ENCODE data around the gene AP3B1. TPM values are rescaled to one million over a fixed set of nuclear protein-coding genes. Genes with fewer than 3 reads are reported as not detected.

Gene AP3B1
- polyA plus RNA-seq, 3 donors = 20.3 to 39.8 (median 24.9) TPM

DNA sequence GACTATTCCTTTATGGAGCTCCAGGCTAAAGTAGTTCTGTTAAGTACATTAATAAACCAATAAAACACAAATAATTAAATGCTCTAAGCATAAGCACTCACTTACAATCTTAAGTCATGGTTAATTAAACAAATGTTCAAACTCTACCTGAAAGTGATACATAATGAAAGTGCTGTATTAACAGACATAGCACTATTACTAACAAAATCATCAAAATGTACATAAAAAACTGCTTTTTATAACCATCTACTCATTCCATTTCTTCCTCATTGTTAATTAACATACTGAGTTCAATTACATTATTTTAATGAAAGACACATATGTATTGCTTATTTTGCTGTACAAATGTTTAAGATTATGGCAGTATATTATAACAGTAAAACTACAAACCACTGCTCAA lies 107.3 kb downstream of the AP3B1 start:
- Histone ChIP-seq H3K36me3 (replicated peaks in 1 of 2; ENCODE audit: control insufficient read depth in 1 of 2, insufficient read depth in 2 of 2, low read length in 2 of 2) (peaks cover 7 to 28% of the 10 kb centered on the region in 2 donors), H4K20me1 (ENCODE audit: insufficient read depth, low read length) (peaks cover 29% of the 10 kb centered on the region), H2AFZ (ENCODE audit: insufficient read depth, low read depth, low read length, poor library complexity, severe bottlenecking) (no peak overlapping the region), H3K9me3 (replicated peaks in 1 of 2; ENCODE audit: control insufficient read depth in 1 of 2, insufficient read depth in 1 of 2, low read length in 2 of 2) (no peaks in the 10 kb centered on the region), H3K4me3 (replicated peaks in 1 of 3; ENCODE audit: low read depth in 2 of 3, low read length in 3 of 3) (no peak overlapping the region), H3K9ac (ENCODE audit: insufficient read depth, low read length, poor library complexity, severe bottlenecking) (no peak overlapping the region), H3K27me3 (ENCODE audit: control insufficient read depth in 2 of 2, insufficient read depth in 2 of 2, low read length in 2 of 2) (no peaks in the 10 kb centered on the region), H3K27ac (ENCODE audit: low read depth in 1 of 2, low read length in 2 of 2) (no peak overlapping the region), H3K4me2 (replicated peaks; ENCODE audit: extremely low read depth, low read length, poor library complexity, severe bottlenecking) (no peak overlapping the region), H3K79me2 (ENCODE audit: insufficient read depth, low read length) (no peaks in the 10 kb centered on the region), H3K4me1 (ENCODE audit: control insufficient read depth in 1 of 2, insufficient read depth in 2 of 2, low read length in 2 of 2) (no peaks in the 10 kb centered on the region)
- intact Hi-C loops (cut with micrococcal nuclease) = no loop called here
- Mint-ChIP-seq H3K4me1 (no peaks in the 10 kb centered on the region), H3K27me3 (ENCODE audit: low read depth in 3 of 3) (peaks cover 0 to 1% (median 0%) of the 10 kb centered on the region in 3 donors), H3K36me3 (peaks cover 24 to 35% of the 10 kb centered on the region in 2 donors), H3K27ac (no peak overlapping the region), H3K9me3 (peaks cover 0 to 5% (median 2%) of the 10 kb centered on the region in 7 donors), H3K4me3 (no peak overlapping the region)
- TF ChIP-seq, protein P1, sequence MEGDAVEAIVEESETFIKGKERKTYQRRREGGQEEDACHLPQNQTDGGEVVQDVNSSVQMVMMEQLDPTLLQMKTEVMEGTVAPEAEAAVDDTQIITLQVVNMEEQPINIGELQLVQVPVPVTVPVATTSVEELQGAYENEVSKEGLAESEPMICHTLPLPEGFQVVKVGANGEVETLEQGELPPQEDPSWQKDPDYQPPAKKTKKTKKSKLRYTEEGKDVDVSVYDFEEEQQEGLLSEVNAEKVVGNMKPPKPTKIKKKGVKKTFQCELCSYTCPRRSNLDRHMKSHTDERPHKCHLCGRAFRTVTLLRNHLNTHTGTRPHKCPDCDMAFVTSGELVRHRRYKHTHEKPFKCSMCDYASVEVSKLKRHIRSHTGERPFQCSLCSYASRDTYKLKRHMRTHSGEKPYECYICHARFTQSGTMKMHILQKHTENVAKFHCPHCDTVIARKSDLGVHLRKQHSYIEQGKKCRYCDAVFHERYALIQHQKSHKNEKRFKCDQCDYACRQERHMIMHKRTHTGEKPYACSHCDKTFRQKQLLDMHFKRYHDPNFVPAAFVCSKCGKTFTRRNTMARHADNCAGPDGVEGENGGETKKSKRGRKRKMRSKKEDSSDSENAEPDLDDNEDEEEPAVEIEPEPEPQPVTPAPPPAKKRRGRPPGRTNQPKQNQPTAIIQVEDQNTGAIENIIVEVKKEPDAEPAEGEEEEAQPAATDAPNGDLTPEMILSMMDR (IDR thresholded peaks at IDR 0.05) = no peak
- DNase-seq = no peak

DNA sequence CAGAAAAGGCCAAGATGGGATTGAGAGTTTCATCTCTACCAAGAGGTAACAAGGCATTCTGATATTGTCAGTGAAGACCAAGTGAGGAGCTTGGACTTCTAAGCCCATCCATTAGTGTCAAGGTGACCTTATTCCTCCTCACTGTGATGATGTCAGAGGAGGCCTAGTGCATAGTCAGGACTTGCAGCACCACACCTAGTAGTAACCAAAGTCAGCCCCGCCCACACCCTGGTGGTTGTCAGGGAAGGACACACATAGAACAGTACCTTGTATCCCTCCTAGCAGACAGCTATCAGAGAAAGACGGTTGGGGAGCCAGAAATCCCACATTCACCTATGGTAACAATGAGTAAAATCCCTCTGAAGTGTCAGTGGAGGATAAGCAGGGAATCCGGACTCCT lies 111.7 kb downstream of the AP3B1 start:
- peaks cover 38 to 44% of the 10 kb centered on the region in 2 donors for H3K36me3 Mint-ChIP-seq
- no CpG with 5 or more reads among the region's 3 CpGs for WGBS (ENCODE audit: insufficient coverage)
- Histone ChIP-seq H3K4me1 (ENCODE audit: control insufficient read depth in 1 of 2, insufficient read depth in 2 of 2, low read length in 2 of 2) (no peaks in the 10 kb centered on the region), H3K36me3 (replicated peaks in 1 of 2; ENCODE audit: control insufficient read depth in 1 of 2, insufficient read depth in 2 of 2, low read length in 2 of 2) (peaks cover 27 to 50% of the 10 kb centered on the region in 2 donors), H3K79me2 (ENCODE audit: insufficient read depth, low read length) (peaks cover 14% of the 10 kb centered on the region), H3K9ac (ENCODE audit: insufficient read depth, low read length, poor library complexity, severe bottlenecking) (no peak overlapping the region), H3K27ac (ENCODE audit: low read depth in 1 of 2, low read length in 2 of 2) (no peak overlapping the region), H3K9me3 (replicated peaks in 1 of 2; ENCODE audit: control insufficient read depth in 1 of 2, insufficient read depth in 1 of 2, low read length in 2 of 2) (no peaks in the 10 kb centered on the region), H2AFZ (ENCODE audit: insufficient read depth, low read depth, low read length, poor library complexity, severe bottlenecking) (no peak overlapping the region), H3K4me2 (replicated peaks; ENCODE audit: extremely low read depth, low read length, poor library complexity, severe bottlenecking) (no peak overlapping the region), H4K20me1 (ENCODE audit: insufficient read depth, low read length) (peaks cover 31% of the 10 kb centered on the region), H3K27me3 (ENCODE audit: control insufficient read depth in 2 of 2, insufficient read depth in 2 of 2, low read length in 2 of 2) (no peaks in the 10 kb centered on the region), H3K4me3 (replicated peaks in 1 of 3; ENCODE audit: low read depth in 2 of 3, low read length in 3 of 3) (no peak overlapping the region)
- no peak overlapping the region for H3K4me3 Mint-ChIP-seq
- no peak overlapping the region for H3K27ac Mint-ChIP-seq
- H3K4me1 Mint-ChIP-seq = no peaks in the 10 kb centered on the region
- intact Hi-C loops (cut with micrococcal nuclease) = no loop called here
- TF ChIP-seq, protein P1 (IDR thresholded peaks at IDR 0.05) = no peak
- no peaks in the 10 kb centered on the region for H3K27me3 Mint-ChIP-seq (ENCODE audit: low read depth in 3 of 3)
- no peak for DNase-seq
- H3K9me3 Mint-ChIP-seq = peaks cover 0 to 3% (median 0%) of the 10 kb centered on the region in 7 donors
